Naive B cell (primary cell): ENCODE measurements around the gene TERT. TPM values are rescaled to one million over a fixed set of nuclear protein-coding genes. Genes with fewer than 3 reads are reported as not detected.
A peak's percentile ranks its signal among the peaks of the same experiment; 100 is the strongest.
"Not testable (repeated sequence)": the region's sequence is repeated elsewhere in the genome, so short reads cannot be mapped to it uniquely, and the experiment has no call there.

ENCODE experiments used
- ATAC-seq, 2 donors: fragments of 150-1000 bp; cut with Tn5 transposase; 2 replicates each; pipeline ENCODE4 v1.10.0; 2021; ENCODE audit warnings: low read depth in 2 of 2, mild to moderate bottlenecking in 2 of 2, moderate library complexity in 2 of 2
- DNase-seq: peaks from one replicate; pipeline ENCODE4 v3.0.0; 2022
- H3K27ac Mint-ChIP-seq, 6 donors: one replicate each; pipeline ENCODE4 v1.8.0; 2020 to 2022; ENCODE audit warnings: mild to moderate bottlenecking in 6 of 6, mixed read lengths in 6 of 6, moderate library complexity in 5 of 6, inconsistent platforms in 2 of 6
- H3K27me3 Mint-ChIP-seq, 3 donors: one replicate each; pipeline ENCODE4 v1.8.0; 2021 to 2022; ENCODE audit warnings: mixed read lengths in 3 of 3, mild to moderate bottlenecking in 1 of 3
- H3K36me3 Mint-ChIP-seq, 2 donors: one replicate each; pipeline ENCODE4 v1.8.0; 2020 to 2022; ENCODE audit warnings: mixed read lengths in 2 of 2, inconsistent platforms in 1 of 2, mild to moderate bottlenecking in 1 of 2
- H3K4me1 Mint-ChIP-seq, 3 donors: one replicate each; pipeline ENCODE4 v1.8.0; 2020 to 2022; ENCODE audit warnings: mixed read lengths in 3 of 3, inconsistent platforms in 1 of 3, mild to moderate bottlenecking in 1 of 3, moderate library complexity in 1 of 3
- H3K4me3 Mint-ChIP-seq, 8 donors: one replicate each; pipeline ENCODE4 v1.8.0; 2020 to 2022; ENCODE audit warnings: mild to moderate bottlenecking in 8 of 8, mixed read lengths in 8 of 8, moderate library complexity in 8 of 8, inconsistent platforms in 2 of 8
- H3K9me3 Mint-ChIP-seq, 7 donors: one replicate each; pipeline ENCODE4 v1.8.0; 2020 to 2022; ENCODE audit warnings: mixed read lengths in 7 of 7, mild to moderate bottlenecking in 5 of 7, inconsistent platforms in 2 of 7, moderate library complexity in 1 of 7
- polyA plus RNA-seq, 6 donors: library from polyadenylated mRNA; unstranded; fragments of 300-500 nt; fragmentation: Illumina TruSeq; gene quantifications; one replicate each; pipeline ENCODE4 v1.2.3, GENCODE V29; 2021; ENCODE audit warnings: low read depth in 6 of 6

TERT gene
- polyA plus RNA-seq = not detected

DNA sequence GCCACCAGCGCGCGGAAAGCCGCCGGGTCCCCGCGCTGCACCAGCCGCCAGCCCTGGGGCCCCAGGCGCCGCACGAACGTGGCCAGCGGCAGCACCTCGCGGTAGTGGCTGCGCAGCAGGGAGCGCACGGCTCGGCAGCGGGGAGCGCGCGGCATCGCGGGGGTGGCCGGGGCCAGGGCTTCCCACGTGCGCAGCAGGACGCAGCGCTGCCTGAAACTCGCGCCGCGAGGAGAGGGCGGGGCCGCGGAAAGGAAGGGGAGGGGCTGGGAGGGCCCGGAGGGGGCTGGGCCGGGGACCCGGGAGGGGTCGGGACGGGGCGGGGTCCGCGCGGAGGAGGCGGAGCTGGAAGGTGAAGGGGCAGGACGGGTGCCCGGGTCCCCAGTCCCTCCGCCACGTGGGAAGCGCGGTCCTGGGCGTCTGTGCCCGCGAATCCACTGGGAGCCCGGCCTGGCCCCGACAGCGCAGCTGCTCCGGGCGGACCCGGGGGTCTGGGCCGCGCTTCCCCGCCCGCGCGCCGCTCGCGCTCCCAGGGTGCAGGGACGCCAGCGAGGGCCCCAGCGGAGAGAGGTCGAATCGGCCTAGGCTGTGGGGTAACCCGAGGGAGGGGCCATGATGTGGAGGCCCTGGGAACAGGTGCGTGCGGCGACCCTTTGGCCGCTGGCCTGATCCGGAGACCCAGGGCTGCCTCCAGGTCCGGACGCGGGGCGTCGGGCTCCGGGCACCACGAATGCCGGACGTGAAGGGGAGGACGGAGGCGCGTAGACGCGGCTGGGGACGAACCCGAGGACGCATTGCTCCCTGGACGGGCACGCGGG lies at the start of gene TERT:
Gene TERT (minus strand): TSS at position 234 of the 815 bp plus-strand sequence. CDS start 79 bp downstream, at position 155.
- peaks cover 3 to 9% (median 7%) of the 10 kb centered on the region in 3 donors for H3K4me1 Mint-ChIP-seq
- H3K9me3 Mint-ChIP-seq = no peaks in the 10 kb centered on the region
- H3K27ac Mint-ChIP-seq = no peak within 1 kb of the TSS
- peak within 1 kb of the TSS in 6 of 8 donors; percentile 37 to 75 (median 58) for H3K4me3 Mint-ChIP-seq
- DNase-seq (peak; percentile 50), ATAC-seq (peak; percentile 68 to 79)
- H3K36me3 Mint-ChIP-seq = no peaks in the 10 kb centered on the region
- peaks cover 0 to 24% (median 7%) of the 10 kb centered on the region in 3 donors for H3K27me3 Mint-ChIP-seq

GRCh38 chr5:1343931-1344901 lies 49.3 kb upstream of the TERT start:
- H3K27me3 Mint-ChIP-seq = no peaks in the 10 kb centered on the region
- H3K27ac Mint-ChIP-seq = peak overlapping the region; percentile 87 to 90 (median 90)
- ATAC-seq = peak; percentile 38 to 44
- DNase-seq = no peak
- H3K9me3 Mint-ChIP-seq = no peaks in the 10 kb centered on the region
- H3K4me3 Mint-ChIP-seq = peak overlapping the region; percentile 74 to 94 (median 88)
- peaks cover 0 to 10% of the 10 kb centered on the region in 2 donors for H3K36me3 Mint-ChIP-seq
- H3K4me1 Mint-ChIP-seq = peaks cover 26 to 35% (median 27%) of the 10 kb centered on the region in 3 donors

DNA sequence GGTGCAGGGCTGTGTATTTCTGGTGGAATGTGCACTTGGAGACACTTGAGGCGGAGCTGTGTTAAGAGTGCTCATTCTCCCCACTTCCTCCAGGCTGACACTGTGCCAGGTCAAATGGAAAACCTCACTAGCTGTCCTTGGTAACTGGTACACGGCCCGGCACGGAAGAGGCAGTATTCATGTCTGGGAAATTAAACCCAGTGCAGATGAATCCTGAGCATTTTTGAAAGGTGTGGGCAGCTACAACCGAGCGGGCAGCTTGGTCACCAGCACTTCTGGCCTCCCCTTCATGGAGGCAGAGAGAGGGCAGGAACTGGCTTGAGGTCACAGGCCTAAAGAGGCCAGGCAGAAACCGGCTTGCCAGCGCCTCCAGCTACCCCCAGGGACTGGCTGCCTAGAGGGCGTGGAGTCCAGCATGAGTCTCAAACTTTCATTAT lies 48.5 kb upstream of the TERT start:
- Mint-ChIP-seq H3K4me3 (peak overlapping the region; percentile 62 to 94 (median 88)), H3K4me1 (peaks cover 26 to 35% (median 27%) of the 10 kb centered on the region in 3 donors), H3K27me3 (no peaks in the 10 kb centered on the region), H3K36me3 (peaks cover 0 to 10% of the 10 kb centered on the region in 2 donors), H3K9me3 (no peaks in the 10 kb centered on the region), H3K27ac (peak overlapping the region in 3 of 6 donors; percentile 3 to 78 (median 66))
- ATAC-seq (no peak), DNase-seq (no peak)

GRCh38 chr5:1342711-1343110 lies 47.8 kb upstream of the TERT start:
- H3K9me3 Mint-ChIP-seq, DNase-seq, H3K27me3 Mint-ChIP-seq, ATAC-seq: not testable (repeated sequence)
- Mint-ChIP-seq H3K4me1 (peaks cover 26 to 35% (median 27%) of the 10 kb centered on the region in 3 donors), H3K36me3 (peaks cover 0 to 10% of the 10 kb centered on the region in 2 donors), H3K4me3 (peak overlapping the region in 7 of 8 donors; percentile 29 to 94 (median 86)), H3K27ac (peak overlapping the region in 3 of 6 donors; percentile 3 to 78 (median 35))

DNA sequence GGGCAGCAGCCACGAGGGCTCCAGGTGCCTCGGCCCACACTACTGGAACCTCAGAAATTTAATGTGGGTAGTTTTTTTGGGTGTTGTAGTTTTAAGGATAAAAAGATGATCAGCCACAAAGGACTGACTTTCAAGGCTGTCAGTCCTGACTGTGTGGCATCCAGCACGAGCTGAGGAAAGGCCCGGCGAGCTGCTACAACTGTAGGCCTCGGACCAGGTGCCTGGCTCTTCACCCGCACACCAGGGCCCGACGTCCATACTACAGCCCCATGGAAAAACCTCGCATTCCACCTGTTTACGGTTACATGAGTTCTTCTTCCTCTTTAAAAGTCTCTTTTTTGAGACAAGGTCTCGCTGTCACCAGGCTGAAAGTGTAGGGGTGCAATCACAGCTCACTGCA lies 47.4 kb upstream of the TERT start:
- Mint-ChIP-seq H3K27ac (peak overlapping the region in 2 of 6 donors; percentile 79 to 80), H3K4me3 (peak overlapping the region in 3 of 8 donors; percentile 9 to 80 (median 42)), H3K9me3 (no peaks in the 10 kb centered on the region), H3K27me3 (no peaks in the 10 kb centered on the region), H3K36me3 (peaks cover 0 to 10% of the 10 kb centered on the region in 2 donors), H3K4me1 (peaks cover 26 to 33% (median 27%) of the 10 kb centered on the region in 3 donors)
- no peak for ATAC-seq
- no peak for DNase-seq

GRCh38 chr5:1341863-1342262 lies 47.0 kb upstream of the TERT start:
- peaks cover 26 to 30% (median 27%) of the 10 kb centered on the region in 3 donors for H3K4me1 Mint-ChIP-seq

GRCh38 chr5:1339818-1340210 lies 44.9 kb upstream of the TERT start:
- Mint-ChIP-seq H3K4me1 (peaks cover 24 to 30% (median 27%) of the 10 kb centered on the region in 3 donors), H3K36me3 (peaks cover 10% of the 10 kb centered on the region in 2 donors)

More at GRCh38 chr5:1341863-1342262, 47.0 kb upstream of the TERT start:
- no peaks in the 10 kb centered on the region for H3K27me3 Mint-ChIP-seq
- H3K27ac Mint-ChIP-seq = peak overlapping the region in 3 of 6 donors; percentile 44 to 80 (median 79)
- H3K9me3 Mint-ChIP-seq = no peaks in the 10 kb centered on the region
- DNase-seq = no peak
- H3K36me3 Mint-ChIP-seq = peaks cover 0 to 10% of the 10 kb centered on the region in 2 donors
- ATAC-seq = no peak
- H3K4me3 Mint-ChIP-seq = peak overlapping the region in 2 of 8 donors; percentile 9 to 42

DNA sequence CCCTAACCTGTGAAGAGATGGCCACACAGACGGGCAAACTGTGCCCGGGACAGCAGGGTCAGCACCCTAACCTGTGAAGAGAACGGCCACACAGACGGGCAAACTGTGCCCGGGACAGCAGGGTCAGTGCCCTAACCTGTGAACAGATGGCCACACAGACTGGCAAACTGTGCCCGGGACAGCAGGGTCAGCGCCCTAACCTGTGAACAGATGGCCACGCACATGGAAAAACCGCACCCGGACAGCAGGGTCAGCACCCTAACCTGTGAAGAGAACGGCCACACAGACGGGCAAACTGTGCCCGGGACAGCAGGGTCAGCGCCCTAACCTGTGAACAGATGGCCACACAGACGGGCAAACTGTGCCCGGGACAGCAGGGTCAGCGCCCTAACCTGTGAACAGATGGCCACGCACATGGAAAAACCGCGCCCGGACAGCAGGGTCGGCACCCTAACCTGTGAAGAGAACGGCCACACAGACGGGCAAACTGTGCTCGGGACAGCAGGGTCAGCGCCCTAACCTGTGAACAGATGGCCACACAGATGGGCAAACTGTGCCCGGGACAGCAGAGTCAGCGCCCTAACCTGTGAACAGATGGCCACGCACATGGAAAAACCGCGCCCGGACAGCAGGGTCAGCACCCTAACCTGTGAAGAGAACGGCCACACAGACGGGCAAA lies 44.4 kb upstream of the TERT start:
- not testable (repeated sequence) for H3K4me3 Mint-ChIP-seq
- H3K36me3 Mint-ChIP-seq = peaks cover 10% of the 10 kb centered on the region in 2 donors

More at GRCh38 chr5:1339818-1340210, 44.9 kb upstream of the TERT start:
- H3K9me3 Mint-ChIP-seq, ATAC-seq, H3K27ac Mint-ChIP-seq, DNase-seq, H3K27me3 Mint-ChIP-seq: not testable (repeated sequence)
- H3K4me3 Mint-ChIP-seq = peak overlapping the region in 1 of 8 donors; percentile 36

DNA sequence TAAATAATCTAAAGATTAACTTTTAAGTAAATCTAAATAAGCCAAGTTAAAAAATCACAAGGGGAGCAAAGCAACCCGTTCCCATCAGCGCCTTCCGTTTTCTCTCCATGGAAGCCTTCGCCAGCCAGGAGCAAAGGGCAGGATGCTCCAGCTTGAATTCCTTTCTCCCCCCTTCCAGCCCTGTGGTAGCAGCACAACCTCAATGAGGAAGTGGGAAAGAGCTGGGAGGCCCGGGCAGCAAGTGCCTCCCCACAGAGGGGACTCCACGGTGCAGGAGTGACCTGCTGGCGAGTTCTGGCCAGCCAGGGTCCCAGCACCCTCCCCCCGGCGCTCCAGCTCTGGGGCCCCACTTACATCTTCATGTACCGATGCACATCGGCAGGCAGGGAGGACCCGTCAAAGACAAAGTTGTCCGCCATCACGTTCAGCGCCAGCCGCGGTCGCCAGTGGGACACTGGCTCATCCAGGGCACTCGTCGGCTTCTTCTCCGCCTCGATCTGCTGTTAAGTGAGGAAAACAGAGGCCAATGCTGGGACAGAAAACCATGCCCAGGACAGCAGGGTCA lies 43.7 kb upstream of the TERT start:
- Mint-ChIP-seq H3K9me3 (no peaks in the 10 kb centered on the region), H3K36me3 (peaks cover 5 to 10% of the 10 kb centered on the region in 2 donors), H3K4me3 (no peak overlapping the region), H3K27ac (no peak overlapping the region), H3K4me1 (peaks cover 17 to 24% (median 20%) of the 10 kb centered on the region in 3 donors), H3K27me3 (no peaks in the 10 kb centered on the region)
- no peak for DNase-seq
- ATAC-seq = no peak

More for the DNA sequence above, 44.4 kb upstream of the TERT start:
- H3K27ac Mint-ChIP-seq, ATAC-seq, H3K9me3 Mint-ChIP-seq, DNase-seq, H3K27me3 Mint-ChIP-seq: not testable (repeated sequence)
- H3K4me1 Mint-ChIP-seq = peaks cover 24 to 29% (median 26%) of the 10 kb centered on the region in 3 donors

DNA sequence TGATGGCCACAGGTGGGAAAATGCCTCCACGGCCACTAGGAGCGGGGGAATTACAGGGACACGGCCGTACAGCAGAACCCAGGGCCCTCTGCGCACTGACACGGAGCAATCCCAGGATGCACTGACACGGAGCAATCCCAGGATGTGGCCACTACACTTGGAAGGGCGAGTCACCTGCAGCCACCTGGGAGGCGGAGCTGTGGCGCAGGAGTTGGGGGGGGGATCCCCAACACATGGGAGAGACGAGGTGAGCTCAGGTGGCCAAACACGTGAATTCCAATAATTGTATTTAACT lies 43.3 kb upstream of the TERT start:
- H3K4me1 Mint-ChIP-seq = peaks cover 13 to 26% (median 17%) of the 10 kb centered on the region in 3 donors
- H3K4me3 Mint-ChIP-seq = peak overlapping the region in 1 of 8 donors; percentile 35
- no peaks in the 10 kb centered on the region for H3K27me3 Mint-ChIP-seq
- DNase-seq (no peak), ATAC-seq (no peak)
- H3K9me3 Mint-ChIP-seq = no peaks in the 10 kb centered on the region
- H3K27ac Mint-ChIP-seq = no peak overlapping the region
- peaks cover 5 to 10% of the 10 kb centered on the region in 2 donors for H3K36me3 Mint-ChIP-seq

- no peak for DNase-seq
- Mint-ChIP-seq H3K4me1 (peaks cover 10 to 25% (median 15%) of the 10 kb centered on the region in 3 donors), H3K4me3 (no peak overlapping the region), H3K27ac (no peak overlapping the region), H3K9me3 (no peaks in the 10 kb centered on the region), H3K27me3 (no peaks in the 10 kb centered on the region), H3K36me3 (peaks cover 7 to 15% of the 10 kb centered on the region in 2 donors)
- ATAC-seq = no peak
These were observed 42.8 kb upstream of the TERT start for GRCh38 chr5:1337489-1338195.
